GM12801 (cell line): ENCODE data around the gene MROH2B.

Experiments
- TF ChIP-seq, protein P1 (sequence below): IDR thresholded peaks from one replicate; pipeline ENCODE4 v1.5.1; 2011; ENCODE audit warnings: control low read depth; ENCODE audit not compliant: insufficient read length; ENCODE audit errors: extremely low read depth

The MROH2B gene

DNA sequence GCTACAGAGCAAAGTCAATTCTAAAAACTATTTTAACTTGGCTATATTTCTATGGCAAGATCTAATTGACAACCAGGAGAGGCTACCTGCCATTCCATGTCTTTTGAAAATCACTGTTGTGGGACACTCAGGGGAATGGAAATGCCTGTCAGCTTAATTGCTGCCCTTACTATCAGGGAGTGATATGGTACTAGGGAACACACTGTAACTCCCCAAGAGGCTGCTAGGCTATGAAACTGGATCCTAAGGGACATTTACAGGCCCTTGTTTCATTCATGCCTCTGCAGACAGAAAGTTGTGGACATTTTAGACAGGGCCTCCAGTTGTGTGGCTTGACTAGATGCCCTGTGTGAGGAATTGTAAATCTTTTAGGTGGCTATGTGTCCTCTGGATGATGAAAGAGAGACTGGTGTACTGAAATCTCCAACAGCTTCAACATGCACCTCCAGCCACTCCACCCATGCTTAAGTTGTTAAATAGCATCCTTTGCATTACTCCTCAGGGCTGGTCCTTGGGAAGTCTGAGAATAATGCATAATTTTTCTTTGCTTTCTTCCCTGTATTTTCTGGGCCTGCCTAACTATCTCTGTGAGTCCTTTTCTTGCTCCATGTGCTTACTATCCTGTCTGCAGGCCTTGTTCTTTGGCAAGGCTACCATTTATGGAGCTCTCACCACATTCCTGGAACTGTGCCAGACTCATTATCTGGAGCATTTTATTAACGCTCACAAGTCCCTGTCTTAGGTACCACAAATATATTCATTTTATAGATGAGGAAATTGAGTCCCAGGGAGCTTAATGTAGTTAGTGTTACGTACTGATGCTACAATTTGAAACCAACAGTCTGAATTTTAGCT lies 3.2 kb downstream of the MROH2B start:
- TF ChIP-seq, protein P1, sequence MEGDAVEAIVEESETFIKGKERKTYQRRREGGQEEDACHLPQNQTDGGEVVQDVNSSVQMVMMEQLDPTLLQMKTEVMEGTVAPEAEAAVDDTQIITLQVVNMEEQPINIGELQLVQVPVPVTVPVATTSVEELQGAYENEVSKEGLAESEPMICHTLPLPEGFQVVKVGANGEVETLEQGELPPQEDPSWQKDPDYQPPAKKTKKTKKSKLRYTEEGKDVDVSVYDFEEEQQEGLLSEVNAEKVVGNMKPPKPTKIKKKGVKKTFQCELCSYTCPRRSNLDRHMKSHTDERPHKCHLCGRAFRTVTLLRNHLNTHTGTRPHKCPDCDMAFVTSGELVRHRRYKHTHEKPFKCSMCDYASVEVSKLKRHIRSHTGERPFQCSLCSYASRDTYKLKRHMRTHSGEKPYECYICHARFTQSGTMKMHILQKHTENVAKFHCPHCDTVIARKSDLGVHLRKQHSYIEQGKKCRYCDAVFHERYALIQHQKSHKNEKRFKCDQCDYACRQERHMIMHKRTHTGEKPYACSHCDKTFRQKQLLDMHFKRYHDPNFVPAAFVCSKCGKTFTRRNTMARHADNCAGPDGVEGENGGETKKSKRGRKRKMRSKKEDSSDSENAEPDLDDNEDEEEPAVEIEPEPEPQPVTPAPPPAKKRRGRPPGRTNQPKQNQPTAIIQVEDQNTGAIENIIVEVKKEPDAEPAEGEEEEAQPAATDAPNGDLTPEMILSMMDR = no peak

DNA sequence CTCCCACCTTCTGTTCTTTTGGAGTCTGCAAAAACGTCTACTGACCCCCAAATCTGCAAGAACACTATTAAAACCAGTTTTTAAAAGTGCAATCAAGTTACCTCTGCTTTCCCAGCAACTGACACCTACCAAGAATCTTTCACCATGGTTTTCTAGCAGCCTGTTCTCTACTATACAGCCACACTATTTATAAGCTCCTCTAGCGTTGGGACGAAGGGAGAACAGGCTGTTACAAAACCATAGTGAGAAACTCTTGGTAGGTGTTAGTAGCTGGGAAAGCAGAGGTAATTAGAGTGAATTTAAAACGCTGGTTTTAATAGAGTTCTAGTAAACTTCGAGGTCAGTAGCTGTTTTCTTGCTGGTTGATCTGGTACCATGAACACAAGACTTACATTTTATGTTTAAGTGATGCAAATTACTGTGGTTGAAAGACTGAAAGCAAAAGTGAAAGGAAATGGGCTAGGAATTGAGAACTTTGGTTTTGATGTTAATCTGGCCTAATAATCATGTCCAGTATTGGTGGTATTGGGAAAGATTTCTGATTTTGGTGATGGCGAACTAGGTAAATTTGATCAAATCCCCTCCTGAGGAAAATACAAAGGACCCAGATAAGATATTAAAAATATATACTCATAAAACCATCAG lies 5.3 kb downstream of the MROH2B start:
- TF ChIP-seq, protein P1 = no peak

DNA sequence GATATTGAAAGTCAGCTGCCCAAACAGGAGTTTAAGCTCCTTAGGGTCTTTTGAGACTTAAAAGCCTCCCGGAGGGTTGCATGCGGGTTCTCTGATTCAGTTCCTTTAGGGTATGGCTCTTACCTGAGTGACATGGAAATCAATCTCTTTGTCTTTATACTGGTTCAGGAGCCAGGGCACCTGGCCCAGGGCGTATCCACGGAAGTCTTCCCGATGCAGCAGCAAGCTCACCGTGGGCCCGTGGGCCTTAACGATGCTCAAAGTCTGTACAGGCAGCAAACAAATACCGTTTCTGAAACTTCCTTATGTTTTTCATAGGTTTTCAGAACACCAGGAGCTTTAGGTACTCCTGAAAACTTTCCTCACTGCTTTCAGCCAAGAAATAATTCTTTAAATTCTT lies 13.2 kb downstream of the MROH2B start:
- TF ChIP-seq, protein P1 = no peak

DNA sequence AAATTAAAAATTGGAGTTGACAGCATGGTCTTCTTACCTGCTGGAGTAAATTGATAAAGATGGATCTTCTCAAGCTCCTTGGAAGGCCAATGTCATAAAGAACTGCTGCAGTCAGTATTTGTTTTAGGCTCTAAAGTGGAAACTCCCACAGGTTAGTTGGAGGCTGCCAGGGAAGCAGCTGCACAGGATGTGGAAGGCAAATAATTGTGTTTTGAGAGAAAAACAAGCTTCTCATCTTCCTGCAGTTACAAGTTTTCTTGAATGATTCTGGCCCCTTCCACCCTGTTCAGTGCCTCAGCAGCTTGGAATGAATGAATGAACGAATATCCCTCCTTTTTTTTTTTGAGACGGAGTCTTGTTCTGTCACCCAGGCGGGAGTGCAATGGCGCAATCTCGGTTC lies 13.9 kb downstream of the MROH2B start:
- TF ChIP-seq, protein P1 = no peak

DNA sequence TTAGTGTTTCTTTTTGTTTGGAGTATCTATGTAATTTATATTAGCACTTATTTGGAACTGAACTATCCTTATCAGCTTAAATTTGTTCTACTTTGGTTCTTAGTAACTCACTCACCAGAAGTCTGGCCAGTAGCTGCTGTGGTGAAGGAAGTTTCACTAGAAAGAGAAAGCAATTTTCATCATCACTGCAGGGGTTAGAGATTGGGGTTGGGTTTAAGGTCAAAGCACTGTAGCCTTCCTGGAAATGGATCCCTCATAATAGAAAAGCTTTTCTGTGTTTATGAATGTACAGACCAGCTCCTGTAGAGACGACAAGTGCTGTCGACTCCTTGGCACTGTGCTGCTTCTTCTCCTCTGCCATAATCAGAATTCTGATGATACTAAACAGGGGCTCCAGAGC lies 22.2 kb downstream of the MROH2B start:
- TF ChIP-seq, protein P1 = no peak

DNA sequence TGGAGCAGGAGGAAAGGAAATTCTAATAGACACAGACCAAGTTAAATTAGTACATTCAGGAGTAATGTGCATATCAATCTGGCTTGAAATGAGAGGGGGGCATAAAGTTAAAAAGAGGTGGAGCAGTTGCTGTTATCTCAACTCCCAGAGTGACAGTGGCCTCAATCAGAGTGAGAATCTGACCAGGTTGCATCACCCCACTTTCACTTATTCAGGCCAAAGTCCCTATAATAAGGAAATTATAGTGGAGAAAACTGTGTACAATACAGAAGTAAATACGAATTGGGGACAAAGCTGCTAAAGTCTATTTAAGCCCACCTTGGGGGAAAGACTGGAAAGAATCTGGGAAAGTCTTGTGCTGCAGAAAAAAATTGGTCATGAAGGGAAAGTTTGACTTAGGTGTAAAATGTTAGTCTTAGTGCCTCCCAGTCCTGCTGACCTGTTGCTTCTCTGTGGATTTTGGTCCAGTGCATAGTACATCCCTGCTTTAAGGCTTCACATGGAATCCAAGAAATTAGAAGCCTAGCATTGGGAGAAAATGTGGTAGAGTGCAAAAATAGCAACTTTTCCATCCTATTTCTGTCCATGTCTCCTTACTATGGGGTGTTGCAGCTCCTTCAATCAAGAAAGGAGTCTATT lies 27.9 kb downstream of the MROH2B start:
- TF ChIP-seq, protein P1 = no peak

DNA sequence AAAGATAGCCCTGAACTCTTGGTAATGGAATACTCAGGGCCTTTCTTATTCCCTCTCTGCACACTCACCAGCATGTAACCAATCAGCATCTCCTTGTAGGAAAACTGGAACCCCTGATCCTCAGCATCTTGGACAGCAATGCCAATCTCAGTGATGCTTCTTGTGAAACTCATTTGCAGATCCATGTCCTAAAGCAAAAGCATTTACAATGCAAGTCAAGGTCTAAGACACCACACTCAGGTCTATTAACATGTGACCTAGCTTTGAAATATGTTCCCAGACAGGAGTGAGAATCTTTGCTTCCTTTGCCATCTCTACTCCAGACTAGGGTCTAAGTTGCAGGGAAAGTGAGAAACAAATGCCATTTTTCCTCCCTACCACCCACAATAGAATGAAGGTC lies 38.2 kb downstream of the MROH2B start:
- TF ChIP-seq, protein P1 = no peak
